Left cardiac atrium (tissue), 4 donors: ENCODE data around the gene EPB41L2. TPM values are rescaled to one million over a fixed set of nuclear protein-coding genes. Genes with fewer than 3 reads are reported as not detected.
"Not testable (repeated sequence)": the region's sequence is repeated elsewhere in the genome, so short reads cannot be mapped to it uniquely, and the experiment has no call there.

Source experiments
- ATAC-seq, 2 donors: fragments of 200-7000 bp; cut with Tn5 transposase; one replicate each; pipeline ENCODE4 v1.9.1; 2020; ENCODE audit warnings: mild to moderate bottlenecking in 2 of 2, moderate library complexity in 2 of 2
- DNase-seq: peaks from one replicate; pipeline ENCODE4 v3.0.0-alpha.2; 2020
- intact Hi-C, 2 donors: fragments of 100-400 bp; cut with DNase I; formaldehyde crosslinking; loops; one replicate each; pipeline versions ENCODE4 v1.14.1 to v1.15.1; 2022 to 2023
- total RNA-seq, 2 donors: library from RNA; stranded (reverse); fragmentation: NEBNext Ultra II Directional; extraction: Animal tissue kit (Norgen Biotek cat#: 25700); gene quantifications; one replicate each; pipeline ENCODE4 v1.2.1, GENCODE V29; 2021
- donor health status: DM: no; HTN: yes; CAD: no.
- donor health status: DM: no; HTN: yes; CAD: no; lungs with severe emphysema.
- donor health status: DM: yes; HTN: yes; CAD: no.
- donor health status: Dilated cardiomyopathy.

EPB41L2 gene
- total RNA-seq, 2 donors from 2014 or later, result 83.3 to 130 TPM

- DNase-seq, result no peak
- intact Hi-C loops, result no loop called here
- no peak for ATAC-seq
These were observed 53.3 kb downstream of the EPB41L2 start for GRCh38 chr6:131009790-131010189.

DNA sequence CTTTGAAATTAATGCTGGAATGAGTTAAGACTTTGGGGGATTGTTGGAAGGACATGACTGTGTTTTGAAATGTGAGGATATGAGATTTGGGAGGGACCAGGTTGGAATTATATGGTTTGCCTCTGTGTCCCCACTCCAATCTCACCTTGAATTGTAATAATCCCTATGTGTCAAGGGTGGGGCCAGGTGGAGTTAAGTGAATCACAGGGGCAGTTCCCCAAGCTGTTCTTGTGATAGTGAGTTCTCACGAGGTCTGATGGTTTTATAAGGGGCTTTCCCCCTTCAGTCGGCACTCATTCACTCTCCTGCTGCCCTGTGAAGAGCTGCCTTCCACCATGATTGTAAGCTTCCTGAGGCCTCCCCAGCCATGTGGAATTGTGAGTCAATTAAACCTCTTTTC is 54.1 kb downstream of the EPB41L2 start:
- intact Hi-C loops, ATAC-seq, DNase-seq: not testable (repeated sequence)

GRCh38 chr6:131007964-131008363 is 55.1 kb downstream of the EPB41L2 start:
- intact Hi-C loops, DNase-seq, ATAC-seq: not testable (repeated sequence)

DNA sequence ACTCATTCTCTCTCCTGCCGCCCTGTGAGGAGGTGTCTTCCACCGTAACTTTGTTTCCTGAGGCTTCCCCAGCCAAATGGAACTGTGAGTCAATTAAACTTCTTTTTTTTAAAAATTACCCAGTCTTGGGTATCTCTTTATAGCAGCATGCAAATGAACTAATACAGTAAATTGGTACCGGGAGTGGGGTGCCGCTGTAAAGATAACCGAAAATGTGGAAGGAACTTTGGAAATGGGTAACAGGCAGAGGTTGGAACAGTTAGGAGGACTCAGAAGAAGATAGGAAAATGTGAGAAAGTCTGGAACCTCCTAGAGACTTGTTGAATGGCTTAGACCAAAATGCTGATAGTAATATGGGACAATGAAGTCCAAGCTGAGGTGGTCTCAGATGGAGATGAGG is 55.8 kb downstream of the EPB41L2 start:
- DNase-seq (no peak), ATAC-seq (no peak)
- intact Hi-C loops, result no loop called here

DNA sequence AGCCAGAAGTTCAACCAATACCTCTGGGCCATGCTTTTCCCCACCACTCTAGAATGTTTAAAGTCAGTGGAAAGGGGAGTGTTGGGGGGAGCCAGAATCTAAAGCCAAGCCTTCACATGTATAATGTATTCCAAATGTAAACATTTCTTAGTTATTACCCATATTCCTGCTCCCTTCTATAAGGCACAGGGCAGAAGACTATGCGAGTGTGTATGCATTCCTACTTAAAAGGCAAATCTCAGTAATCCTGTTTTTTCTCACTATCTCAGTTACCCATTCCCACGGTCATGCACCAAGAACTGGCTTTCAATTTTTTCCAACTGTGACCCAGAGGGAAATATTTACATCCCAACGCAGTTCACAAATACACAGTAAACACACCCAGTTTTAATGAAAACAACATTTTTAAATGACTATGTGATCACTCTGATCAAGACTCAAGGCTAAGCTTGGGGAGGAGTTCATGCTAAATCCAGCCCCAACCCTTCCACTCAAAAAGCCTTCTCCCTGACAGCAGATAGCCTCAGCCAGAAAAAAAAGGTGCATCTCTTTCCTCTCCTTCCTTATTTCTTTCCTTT is 57.5 kb downstream of the EPB41L2 start:
- no peak for DNase-seq
- intact Hi-C loops, result no loop called here
- no peak for ATAC-seq

GRCh38 chr6:131004936-131005335 is 58.1 kb downstream of the EPB41L2 start:
- DNase-seq (no peak), ATAC-seq (no peak)
- intact Hi-C loops, result no loop called here

DNA sequence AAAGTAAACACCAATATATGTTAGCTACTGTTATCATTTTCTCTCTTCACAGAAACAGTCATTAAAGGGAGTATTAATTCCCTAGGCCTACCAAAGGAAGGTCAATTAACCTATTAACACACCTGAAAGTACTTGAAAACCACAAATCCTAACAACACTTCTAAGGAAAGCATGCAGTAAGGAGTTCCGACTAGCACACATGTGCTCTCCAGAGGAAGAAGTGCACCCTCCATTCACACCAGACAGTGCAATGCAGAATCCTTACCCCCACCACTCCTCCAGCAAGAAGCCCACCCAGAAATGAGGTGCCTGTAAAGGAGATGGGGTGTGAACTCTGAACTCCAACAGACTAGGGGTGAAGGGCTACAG is 58.7 kb downstream of the EPB41L2 start:
- ATAC-seq, result no peak
- intact Hi-C loops, result no loop called here

DNA sequence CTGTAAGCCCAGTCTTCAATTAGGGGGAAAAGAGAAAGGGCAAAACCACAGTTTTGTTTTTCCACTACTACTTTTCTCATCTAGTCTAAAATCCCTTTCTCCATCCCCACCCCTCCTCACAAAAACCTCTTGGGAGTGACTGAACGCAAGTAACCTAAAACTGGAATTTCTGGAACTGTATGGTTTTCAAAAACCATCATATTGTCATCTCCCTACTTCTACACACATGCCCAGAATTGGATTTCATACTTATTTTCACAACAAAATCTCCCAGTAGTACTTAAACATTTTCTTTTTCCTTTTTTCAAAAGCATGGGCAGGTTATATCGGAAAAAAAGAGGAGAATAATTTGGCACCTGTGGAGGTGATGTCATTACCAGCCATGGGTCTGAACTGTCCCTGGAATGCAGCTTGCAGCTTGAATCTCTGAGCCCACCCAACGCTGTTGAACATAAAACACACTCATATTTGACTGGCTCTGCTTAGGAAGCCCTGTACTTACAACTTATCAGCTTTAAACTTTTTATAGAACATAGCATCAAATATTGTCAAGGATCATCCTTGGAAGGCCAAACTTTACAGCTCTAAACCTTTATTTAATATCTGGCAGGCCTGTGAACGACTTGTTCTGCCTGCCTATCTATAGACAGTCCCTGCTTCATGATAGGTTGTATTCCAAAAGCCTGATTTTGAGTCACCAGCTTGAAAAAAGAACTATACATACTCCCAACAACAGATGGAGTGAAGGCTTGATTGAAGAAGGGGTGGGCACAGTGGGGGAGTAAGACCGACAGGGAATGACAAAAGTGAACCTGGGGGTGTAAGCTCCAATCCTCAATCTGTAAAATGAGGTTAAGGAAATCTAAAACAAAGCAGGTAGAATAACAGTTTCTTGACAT is 59.3 kb downstream of the EPB41L2 start:
- no peak for DNase-seq
- ATAC-seq, result no peak
- intact Hi-C loops, result no loop called here

More for the DNA sequence above, 58.7 kb downstream of the EPB41L2 start:
- no peak for DNase-seq

- no peak for DNase-seq
- ATAC-seq, result no peak
- intact Hi-C loops, result no loop called here
These were observed 60.4 kb downstream of the EPB41L2 start for GRCh38 chr6:131002661-131002980.

GRCh38 chr6:131001945-131002660 is 60.9 kb downstream of the EPB41L2 start:
- peak; percentile 13 to 19 for ATAC-seq
- intact Hi-C loops, result no loop called here

GRCh38 chr6:131001111-131001736 is 61.8 kb downstream of the EPB41L2 start:
- peak; percentile 56 to 67 for ATAC-seq
- DNase-seq, result no peak
- intact Hi-C loops, result no loop called here

More at GRCh38 chr6:131001945-131002660, 60.9 kb downstream of the EPB41L2 start:
- DNase-seq, result no peak

DNA sequence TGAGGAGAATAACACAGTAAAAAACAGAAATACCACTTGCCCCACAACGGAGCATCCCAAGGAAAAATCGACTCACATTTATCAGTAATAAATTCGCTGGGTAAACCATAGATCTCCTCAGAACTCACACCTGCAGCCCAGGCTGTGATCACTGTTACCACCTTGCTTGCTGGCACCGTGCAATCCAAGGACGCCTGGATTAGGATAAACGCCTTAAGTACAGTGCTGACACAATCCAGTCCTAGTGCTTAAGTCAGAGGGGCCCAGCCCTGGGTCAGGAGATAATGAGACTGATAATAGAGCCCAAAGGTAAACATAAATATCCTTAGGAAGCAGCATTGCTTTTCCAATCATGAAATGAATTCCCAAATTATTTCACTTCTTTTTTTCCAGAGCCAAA is 62.5 kb downstream of the EPB41L2 start:
- ATAC-seq (peak in 1 of 2 donors; percentile 24), DNase-seq (no peak)
- intact Hi-C loops, result no loop called here

- DNase-seq, result no peak
- intact Hi-C loops, result no loop called here
- ATAC-seq, result no peak
These were observed 65.8 kb downstream of the EPB41L2 start for GRCh38 chr6:130997061-130997753.

DNA sequence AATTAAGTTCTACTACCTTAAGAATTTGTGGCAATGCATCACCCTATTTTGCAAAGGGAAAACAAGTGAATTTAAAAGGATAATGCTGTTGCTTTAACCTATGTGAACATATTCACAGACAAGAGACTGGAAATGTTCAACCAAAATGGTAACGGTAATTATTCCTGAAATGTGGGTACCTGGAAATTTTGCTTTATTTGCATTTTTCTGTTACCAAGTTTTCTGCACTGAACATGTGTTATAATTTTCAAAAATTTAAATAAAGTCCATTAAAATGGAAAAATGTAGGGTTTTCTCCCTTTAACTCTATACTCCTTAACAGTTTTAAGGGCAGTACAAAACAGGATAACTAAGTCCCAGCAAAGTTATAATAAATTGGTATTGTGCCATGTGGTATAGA is 66.4 kb downstream of the EPB41L2 start:
- DNase-seq (no peak), ATAC-seq (no peak)
- intact Hi-C loops, result no loop called here

DNA sequence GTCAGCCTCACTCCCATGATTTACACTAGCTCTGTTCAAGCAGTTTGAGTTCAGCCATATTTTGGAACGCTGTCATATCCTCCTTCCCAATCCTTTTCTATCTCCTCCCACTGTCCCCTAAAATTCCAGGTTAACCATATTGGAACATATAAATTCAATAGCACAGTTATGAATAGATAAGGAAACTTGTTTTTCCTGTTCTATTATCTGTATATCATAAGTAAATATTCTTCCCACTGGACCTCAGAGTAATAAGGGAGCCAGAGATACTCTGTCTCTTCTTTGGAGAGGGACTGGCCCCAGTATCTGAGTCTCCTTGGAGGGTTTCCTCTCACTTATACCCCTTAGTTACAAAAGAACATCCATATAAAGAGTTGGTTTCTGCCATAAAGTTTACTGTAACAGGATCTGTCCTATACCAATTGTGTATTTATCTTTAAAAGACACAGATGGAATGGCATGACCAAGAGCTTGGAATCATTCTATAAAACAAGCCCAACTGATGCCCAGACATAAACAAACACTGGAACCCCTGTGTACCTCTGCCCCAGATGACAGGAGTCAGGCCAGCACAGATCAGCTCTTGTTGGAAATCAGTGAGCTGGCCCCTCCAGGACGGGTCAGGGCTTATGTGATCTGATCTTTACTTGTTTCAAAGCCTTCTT is 67.1 kb downstream of the EPB41L2 start:
- ATAC-seq, result no peak
- no peak for DNase-seq
- intact Hi-C loops, result no loop called here

- intact Hi-C loops, result no loop called here
- no peak for DNase-seq
- ATAC-seq, result no peak
These were observed 68.5 kb downstream of the EPB41L2 start for GRCh38 chr6:130994319-130995097.

GRCh38 chr6:130993292-130993765 is 69.7 kb downstream of the EPB41L2 start:
- intact Hi-C loops, result no loop called here
- DNase-seq (peak; percentile 24), ATAC-seq (no peak)
